Activated naive CD8-positive, alpha-beta T cell treated with anti-CD3 and anti-CD28 coated beads, Interleukin-2, amount 50 U/mL, for 24 hours (primary cell): ENCODE results near the gene SSBP2.

Source experiments
- ATAC-seq: fragments of 150-1000 bp; cut with Tn5 transposase; one replicate; pipeline ENCODE4 v1.10.0; 2021
- DNase-seq: peaks from one replicate; pipeline ENCODE4 v3.0.0; 2021
- H3K27ac Mint-ChIP-seq: one replicate; pipeline ENCODE4 v1.8.0; 2021; ENCODE audit warnings: mild to moderate bottlenecking, mixed read lengths
- H3K27me3 Mint-ChIP-seq: one replicate; pipeline ENCODE4 v1.8.0; 2021; ENCODE audit warnings: mixed read lengths
- H3K36me3 Mint-ChIP-seq: one replicate; pipeline ENCODE4 v1.8.0; 2021; ENCODE audit warnings: low read depth, mixed read lengths
- H3K4me1 Mint-ChIP-seq: one replicate; pipeline ENCODE4 v1.8.0; 2021; ENCODE audit warnings: mixed read lengths
- H3K4me3 Mint-ChIP-seq: one replicate; pipeline ENCODE4 v1.8.0; 2021; ENCODE audit warnings: mild to moderate bottlenecking, moderate library complexity, mixed read lengths
- H3K9me3 Mint-ChIP-seq: one replicate; pipeline ENCODE4 v1.8.0; 2021; ENCODE audit warnings: mixed read lengths

Gene SSBP2

DNA sequence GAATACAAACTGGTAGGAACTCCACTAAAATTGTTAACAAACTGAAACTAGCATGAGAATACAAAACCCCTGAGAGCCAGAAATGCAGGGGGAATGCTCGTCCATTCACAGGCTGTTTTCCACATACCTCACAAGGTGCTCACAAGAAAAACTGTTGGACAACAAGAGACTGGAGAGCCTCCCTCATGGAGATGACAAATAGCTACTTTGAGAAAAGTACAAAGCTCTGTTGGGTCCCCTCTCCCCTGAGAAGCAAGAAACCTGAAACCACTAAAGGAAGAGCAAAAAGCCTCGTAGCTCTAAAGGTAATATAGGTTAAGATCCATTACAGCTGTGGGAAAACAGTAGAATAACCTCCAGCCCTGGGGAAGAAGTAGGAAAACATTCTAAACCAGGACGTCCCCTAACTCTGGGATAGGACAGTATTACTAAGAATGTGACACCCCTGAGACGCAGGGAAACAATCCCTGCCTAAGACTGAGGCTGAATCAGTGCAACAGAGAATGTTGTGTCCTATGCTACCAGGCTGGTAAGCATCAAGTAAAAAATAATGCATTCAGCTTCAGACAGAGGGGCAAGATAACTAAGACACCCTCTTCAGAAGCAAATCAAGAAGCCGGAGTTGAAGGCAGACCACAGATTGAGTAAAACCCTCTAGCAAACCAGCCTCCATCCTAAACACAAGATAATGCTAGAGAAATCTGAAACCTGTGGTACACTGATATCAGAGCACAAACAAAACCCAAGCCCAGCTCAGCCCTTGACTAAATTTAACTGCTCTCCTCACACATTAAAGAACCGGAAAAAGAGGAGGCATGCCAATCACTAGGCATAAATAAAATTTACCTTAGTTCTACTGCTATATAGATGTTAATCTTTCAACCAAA is 160.2 kb downstream of the SSBP2 start:
- H3K36me3 Mint-ChIP-seq = peaks cover 24% of the 10 kb centered on the region
- ATAC-seq = no peak

DNA sequence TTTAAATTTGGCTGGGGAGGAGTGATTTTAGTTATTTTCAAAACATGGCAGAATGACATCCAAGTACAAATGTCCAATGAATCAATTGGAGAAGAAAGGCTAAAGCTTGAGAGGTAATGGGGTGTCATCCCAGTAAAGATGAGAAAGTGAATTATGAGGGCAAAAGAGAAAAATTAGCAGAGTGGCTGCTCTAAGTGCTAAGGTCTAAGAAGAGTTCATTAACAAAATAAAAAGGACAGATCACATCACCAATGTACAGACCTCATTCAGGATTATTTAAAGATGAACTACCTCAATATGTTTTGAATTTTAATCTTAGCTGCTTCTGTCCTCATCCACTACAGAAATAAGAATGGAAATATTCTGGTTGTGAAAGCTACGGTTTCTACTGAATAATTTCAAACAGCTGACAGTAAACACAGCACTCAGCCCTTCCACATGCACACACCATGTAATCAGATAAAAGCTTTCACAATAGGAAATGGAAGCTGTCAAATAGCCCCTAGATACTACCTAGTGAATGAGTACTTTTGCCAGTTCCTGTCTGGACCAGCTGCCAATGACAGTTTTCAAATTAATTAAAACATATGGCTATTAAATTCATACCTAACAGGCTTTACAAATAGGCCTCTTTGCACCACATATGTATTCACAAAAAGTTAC is 171.5 kb downstream of the SSBP2 start:
- H3K4me1 Mint-ChIP-seq = peaks cover 12% of the 10 kb centered on the region
- peaks cover 4% of the 10 kb centered on the region for H3K36me3 Mint-ChIP-seq
- no peaks in the 10 kb centered on the region for H3K27me3 Mint-ChIP-seq
- no peak for DNase-seq
- no peak overlapping the region for H3K4me3 Mint-ChIP-seq
- no peak for ATAC-seq
- H3K9me3 Mint-ChIP-seq = no peaks in the 10 kb centered on the region
- H3K27ac Mint-ChIP-seq = no peak overlapping the region

More for the DNA sequence above, 160.2 kb downstream of the SSBP2 start:
- Mint-ChIP-seq H3K9me3 (peaks cover 15% of the 10 kb centered on the region), H3K4me3 (no peak overlapping the region), H3K4me1 (peaks cover 13% of the 10 kb centered on the region), H3K27me3 (no peaks in the 10 kb centered on the region), H3K27ac (no peak overlapping the region)
- DNase-seq = no peak

DNA sequence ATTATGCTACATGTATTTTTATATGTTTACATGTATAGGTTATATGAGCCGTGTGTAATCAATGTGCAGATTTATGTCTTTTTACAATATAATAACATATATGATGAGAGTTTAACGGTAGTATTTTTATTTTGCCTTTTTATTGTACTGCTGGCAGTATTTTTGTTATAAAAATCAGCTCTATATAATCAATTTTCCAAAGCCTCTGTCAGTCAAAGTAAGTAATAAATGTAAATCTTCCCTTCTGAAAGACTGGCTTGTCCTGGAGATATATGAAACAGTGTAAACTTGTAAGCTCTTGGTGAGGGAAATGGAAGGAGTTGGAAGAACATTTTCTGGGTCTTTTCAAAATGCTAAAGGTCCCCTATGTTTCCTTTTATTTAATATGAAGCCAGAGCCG is 173.8 kb downstream of the SSBP2 start:
- DNase-seq = no peak
- Mint-ChIP-seq H3K4me1 (peaks cover 15% of the 10 kb centered on the region), H3K27me3 (no peaks in the 10 kb centered on the region), H3K4me3 (no peak overlapping the region), H3K36me3 (peaks cover 5% of the 10 kb centered on the region), H3K9me3 (no peaks in the 10 kb centered on the region), H3K27ac (no peak overlapping the region)
- ATAC-seq = no peak

DNA sequence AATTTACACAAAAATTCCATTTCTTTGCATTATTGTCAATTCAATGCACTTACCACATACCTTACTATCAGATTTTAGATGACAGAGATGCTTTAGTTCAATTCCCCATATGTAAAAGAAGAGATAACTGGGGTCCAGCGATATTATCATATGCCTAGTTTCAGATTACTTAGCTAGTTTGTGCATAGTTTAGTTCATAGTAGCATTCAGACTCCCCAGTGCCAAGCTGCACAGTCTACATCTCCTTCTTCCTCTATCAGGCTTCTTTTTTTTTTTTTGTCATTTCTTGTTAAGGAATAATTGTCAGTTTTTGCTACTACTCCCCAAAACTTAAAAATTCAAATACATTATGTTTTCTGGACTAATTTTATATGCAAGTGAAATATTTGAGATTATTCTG is 175.0 kb downstream of the SSBP2 start:
- peaks cover 5% of the 10 kb centered on the region for H3K36me3 Mint-ChIP-seq
- no peaks in the 10 kb centered on the region for H3K9me3 Mint-ChIP-seq
- ATAC-seq (no peak), DNase-seq (no peak)
- peaks cover 15% of the 10 kb centered on the region for H3K4me1 Mint-ChIP-seq
- H3K27ac Mint-ChIP-seq = no peak overlapping the region
- H3K27me3 Mint-ChIP-seq = no peaks in the 10 kb centered on the region
- H3K4me3 Mint-ChIP-seq = no peak overlapping the region

DNA sequence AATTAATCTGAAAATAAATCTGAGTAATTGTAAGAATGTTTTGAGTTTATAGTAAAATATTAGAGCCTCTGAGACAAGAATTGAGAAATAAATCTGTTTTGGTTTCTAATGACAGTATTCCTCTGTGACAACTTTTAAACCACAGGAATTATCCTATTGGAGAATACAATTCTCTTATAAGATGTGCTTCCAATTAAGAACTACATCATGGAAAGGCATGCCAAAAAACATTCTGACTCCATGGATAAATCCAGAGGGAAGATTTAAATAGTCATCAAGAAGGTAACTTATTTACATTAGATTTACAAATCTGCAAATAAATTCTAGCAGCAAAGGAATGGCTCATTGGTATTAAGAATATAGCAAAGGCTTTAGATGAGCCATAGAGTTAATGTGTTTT is 178.7 kb downstream of the SSBP2 start:
- H3K27ac Mint-ChIP-seq = no peak overlapping the region
- no peak overlapping the region for H3K4me3 Mint-ChIP-seq
- peaks cover 12% of the 10 kb centered on the region for H3K36me3 Mint-ChIP-seq
- H3K9me3 Mint-ChIP-seq = no peaks in the 10 kb centered on the region
- ATAC-seq (no peak), DNase-seq (no peak)
- peaks cover 3% of the 10 kb centered on the region for H3K4me1 Mint-ChIP-seq
- no peaks in the 10 kb centered on the region for H3K27me3 Mint-ChIP-seq

DNA sequence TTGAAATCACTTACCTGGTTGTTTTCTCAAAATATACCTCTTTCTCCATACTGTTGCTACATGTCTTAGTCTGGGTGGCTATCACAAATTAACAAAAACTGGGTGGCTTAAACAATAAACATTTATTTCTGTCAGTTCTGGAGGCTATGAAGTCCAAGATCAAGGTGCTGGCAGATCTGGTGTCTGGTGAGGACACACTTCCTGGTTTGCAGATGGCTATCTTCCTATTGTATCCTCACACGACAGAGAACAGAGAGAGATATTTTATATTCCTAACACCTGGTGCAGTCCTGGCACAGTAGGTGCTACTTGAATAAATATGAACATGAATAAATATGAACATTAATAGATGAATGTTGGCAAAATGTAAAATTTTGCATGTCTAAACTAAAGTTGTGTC is 192.7 kb downstream of the SSBP2 start:
- no peaks in the 10 kb centered on the region for H3K36me3 Mint-ChIP-seq
- H3K4me3 Mint-ChIP-seq = no peak overlapping the region
- H3K9me3 Mint-ChIP-seq = no peaks in the 10 kb centered on the region
- H3K27ac Mint-ChIP-seq = no peak overlapping the region
- no peaks in the 10 kb centered on the region for H3K27me3 Mint-ChIP-seq
- DNase-seq (no peak), ATAC-seq (no peak)
- peaks cover 22% of the 10 kb centered on the region for H3K4me1 Mint-ChIP-seq

DNA sequence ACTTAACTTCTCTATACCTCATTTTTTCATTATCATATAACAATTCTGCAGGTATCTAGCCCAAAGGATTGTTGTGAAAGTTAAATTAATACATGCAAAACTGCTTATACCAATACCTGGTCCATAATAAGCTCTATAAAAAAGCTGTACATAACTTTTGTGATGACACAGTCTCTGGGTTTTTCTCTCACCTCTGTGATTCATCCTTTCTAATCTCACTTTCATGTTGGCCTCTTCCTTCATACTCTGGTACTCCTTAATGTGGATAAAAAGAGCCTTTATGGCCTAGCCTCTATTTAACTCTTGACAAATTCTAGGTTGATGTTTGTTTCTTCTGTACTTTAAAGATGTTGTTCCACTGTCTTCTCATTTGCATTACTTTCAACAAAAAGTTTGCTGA is 194.1 kb downstream of the SSBP2 start:
- Mint-ChIP-seq H3K4me3 (no peak overlapping the region), H3K4me1 (peaks cover 22% of the 10 kb centered on the region), H3K36me3 (no peaks in the 10 kb centered on the region), H3K27me3 (no peaks in the 10 kb centered on the region), H3K9me3 (no peaks in the 10 kb centered on the region), H3K27ac (no peak overlapping the region)
- no peak for DNase-seq
- ATAC-seq = peak; percentile 99

DNA sequence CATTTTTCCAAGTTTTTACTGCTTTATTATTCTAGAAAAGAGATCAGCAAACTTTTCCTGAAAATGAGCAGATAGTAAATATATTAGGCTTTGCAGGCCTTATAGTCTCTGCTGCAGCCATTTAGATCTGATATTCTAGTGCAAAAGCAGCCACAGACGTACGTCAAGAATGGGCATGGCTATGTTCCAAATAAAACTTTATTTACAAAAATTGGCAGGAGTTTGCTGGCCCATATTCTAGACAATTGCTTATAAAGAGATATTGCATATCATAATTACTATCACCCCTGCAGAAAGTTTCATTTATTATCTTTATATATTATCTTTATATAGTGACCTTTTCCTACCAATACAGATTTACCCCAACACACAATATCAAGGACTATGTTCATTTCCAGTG is 195.0 kb downstream of the SSBP2 start:
- no peaks in the 10 kb centered on the region for H3K27me3 Mint-ChIP-seq
- ATAC-seq = no peak
- no peaks in the 10 kb centered on the region for H3K9me3 Mint-ChIP-seq
- H3K4me1 Mint-ChIP-seq = peaks cover 22% of the 10 kb centered on the region
- no peak overlapping the region for H3K27ac Mint-ChIP-seq
- no peak overlapping the region for H3K4me3 Mint-ChIP-seq
- H3K36me3 Mint-ChIP-seq = no peaks in the 10 kb centered on the region
- no peak for DNase-seq

DNA sequence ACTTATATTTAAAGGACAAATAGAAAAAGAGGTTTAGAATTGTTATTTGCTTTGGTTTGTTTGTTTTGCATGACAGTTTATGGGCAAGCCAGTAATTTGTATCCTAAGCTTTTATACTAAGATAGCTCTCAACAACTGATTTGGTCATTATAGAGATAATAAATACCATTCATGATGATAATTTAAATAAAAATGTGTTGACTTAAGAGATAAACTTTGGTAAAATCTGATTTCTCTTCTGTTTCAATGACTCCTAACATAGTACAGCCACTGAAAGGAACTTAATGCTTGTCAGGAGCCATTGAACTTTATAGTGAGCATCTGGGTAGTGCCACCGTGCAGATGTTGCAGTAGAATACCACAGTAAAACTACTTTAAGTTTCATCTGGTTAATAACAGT is 196.2 kb downstream of the SSBP2 start:
- Mint-ChIP-seq H3K27me3 (no peaks in the 10 kb centered on the region), H3K9me3 (no peaks in the 10 kb centered on the region), H3K4me3 (no peak overlapping the region), H3K36me3 (no peaks in the 10 kb centered on the region), H3K27ac (no peak overlapping the region), H3K4me1 (peaks cover 22% of the 10 kb centered on the region)
- DNase-seq (no peak), ATAC-seq (no peak)

DNA sequence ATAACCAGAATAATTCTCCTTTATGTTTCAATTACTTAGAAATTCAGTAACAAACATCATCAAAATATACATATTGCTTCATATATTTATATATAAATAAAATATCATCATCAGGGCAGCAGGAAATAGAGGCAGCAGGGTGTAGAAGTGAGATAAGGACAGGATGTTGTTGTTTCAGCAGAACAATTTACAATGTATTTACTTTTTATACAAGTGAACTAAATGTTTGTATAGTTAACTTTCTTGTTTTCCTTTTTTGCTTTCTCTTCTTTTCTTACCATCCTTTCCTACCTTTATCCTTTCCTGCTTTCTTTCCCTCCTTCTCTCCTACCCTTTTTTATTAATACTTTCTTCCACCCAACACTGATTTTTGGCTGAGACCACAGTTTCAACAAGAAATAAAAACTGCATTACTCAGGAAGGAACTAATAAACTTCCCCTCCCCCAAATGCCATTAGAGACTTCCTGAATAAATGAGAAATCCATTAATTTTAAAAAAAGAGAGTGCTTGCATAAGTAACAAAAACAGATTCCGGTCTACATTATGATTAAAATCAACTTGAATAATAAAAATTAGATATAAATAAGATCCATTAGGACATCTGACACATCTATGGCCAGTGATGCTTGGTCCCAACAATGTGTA is 197.2 kb downstream of the SSBP2 start:
- Mint-ChIP-seq H3K27me3 (no peaks in the 10 kb centered on the region), H3K36me3 (peaks cover 3% of the 10 kb centered on the region), H3K4me3 (no peak overlapping the region), H3K9me3 (no peaks in the 10 kb centered on the region), H3K27ac (no peak overlapping the region), H3K4me1 (peaks cover 22% of the 10 kb centered on the region)
- DNase-seq (no peak), ATAC-seq (no peak)

DNA sequence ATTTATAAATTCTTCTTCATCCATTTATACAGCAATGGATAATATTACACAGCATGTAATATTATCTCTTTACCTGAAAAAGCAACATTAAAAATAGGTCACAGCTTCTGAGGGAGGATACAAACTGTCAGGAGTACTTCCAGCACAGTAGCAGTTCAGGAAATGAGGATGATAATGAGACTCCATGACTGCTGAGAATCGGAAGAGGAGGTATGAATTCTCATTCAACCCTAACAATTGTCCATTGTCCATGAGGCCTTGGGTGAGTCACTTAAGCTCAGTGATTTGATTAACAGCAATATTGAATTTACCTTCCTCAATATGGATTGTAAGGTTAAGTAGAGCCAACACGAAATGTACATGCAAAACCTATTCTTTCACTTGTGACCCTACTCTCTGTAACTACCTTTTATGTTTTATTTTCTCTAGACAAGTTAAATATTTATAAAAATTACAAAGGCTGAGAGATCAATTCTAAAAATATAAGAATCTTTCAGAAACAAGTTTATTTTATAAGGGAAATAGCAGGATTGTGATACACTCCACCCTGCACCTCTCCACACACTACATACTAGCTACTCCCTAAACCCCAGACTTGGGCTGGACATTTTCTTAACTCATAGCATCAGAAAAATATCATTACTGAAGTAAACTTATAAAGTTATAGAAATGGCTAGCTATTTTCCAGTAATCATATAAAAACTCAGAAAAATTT is 197.9 kb downstream of the SSBP2 start:
- no peak for DNase-seq
- Mint-ChIP-seq H3K27me3 (no peaks in the 10 kb centered on the region), H3K4me3 (no peak overlapping the region), H3K36me3 (peaks cover 3% of the 10 kb centered on the region), H3K27ac (no peak overlapping the region), H3K9me3 (no peaks in the 10 kb centered on the region), H3K4me1 (peaks cover 18% of the 10 kb centered on the region)
- no peak for ATAC-seq

DNA sequence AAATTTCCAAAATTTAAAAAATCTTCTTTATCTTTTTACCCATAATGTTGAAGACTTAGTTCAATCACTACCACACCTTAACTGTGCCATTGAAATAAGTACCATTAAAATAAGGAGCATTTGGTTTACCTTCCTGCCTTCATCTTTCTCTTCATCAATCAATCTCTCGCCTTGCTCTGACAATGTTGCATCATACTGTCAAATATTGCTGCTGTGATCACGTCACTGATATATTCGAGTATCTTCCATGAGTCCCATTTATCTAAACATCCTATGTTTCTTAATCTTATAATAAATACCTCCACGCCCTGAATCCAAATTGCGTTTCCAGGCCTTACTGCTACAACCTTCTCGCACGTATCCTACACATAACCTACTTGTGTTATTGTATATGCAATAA is 201.8 kb downstream of the SSBP2 start:
- ATAC-seq (no peak), DNase-seq (no peak)
- H3K9me3 Mint-ChIP-seq = no peaks in the 10 kb centered on the region
- H3K36me3 Mint-ChIP-seq = peaks cover 3% of the 10 kb centered on the region
- no peak overlapping the region for H3K4me3 Mint-ChIP-seq
- no peak overlapping the region for H3K27ac Mint-ChIP-seq
- no peaks in the 10 kb centered on the region for H3K27me3 Mint-ChIP-seq
- H3K4me1 Mint-ChIP-seq = peaks cover 2% of the 10 kb centered on the region

DNA sequence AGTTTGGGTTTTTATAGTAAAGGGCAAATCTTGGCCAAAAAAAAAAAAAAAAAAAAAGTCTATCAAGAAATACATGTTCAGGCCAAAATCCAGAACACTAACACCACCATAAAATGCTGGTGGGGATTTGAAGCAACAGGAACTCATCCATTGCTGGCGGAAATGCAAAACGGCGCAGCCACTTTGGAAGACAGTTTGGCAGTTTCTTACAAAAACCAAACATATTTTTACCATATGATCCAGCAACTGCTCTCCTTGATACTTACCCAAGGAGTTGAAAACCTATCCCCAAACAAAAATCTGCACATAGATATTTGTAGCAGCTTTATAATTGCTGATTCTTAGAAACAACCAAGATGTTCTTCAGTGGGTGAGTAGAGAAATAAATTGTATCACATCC is 203.9 kb downstream of the SSBP2 start:
- no peak for ATAC-seq
- H3K4me1 Mint-ChIP-seq = no peaks in the 10 kb centered on the region
- DNase-seq = no peak
- H3K27me3 Mint-ChIP-seq = no peaks in the 10 kb centered on the region
- peaks cover 6% of the 10 kb centered on the region for H3K36me3 Mint-ChIP-seq
- H3K4me3 Mint-ChIP-seq = no peak overlapping the region
- H3K27ac Mint-ChIP-seq = no peak overlapping the region
- no peaks in the 10 kb centered on the region for H3K9me3 Mint-ChIP-seq

DNA sequence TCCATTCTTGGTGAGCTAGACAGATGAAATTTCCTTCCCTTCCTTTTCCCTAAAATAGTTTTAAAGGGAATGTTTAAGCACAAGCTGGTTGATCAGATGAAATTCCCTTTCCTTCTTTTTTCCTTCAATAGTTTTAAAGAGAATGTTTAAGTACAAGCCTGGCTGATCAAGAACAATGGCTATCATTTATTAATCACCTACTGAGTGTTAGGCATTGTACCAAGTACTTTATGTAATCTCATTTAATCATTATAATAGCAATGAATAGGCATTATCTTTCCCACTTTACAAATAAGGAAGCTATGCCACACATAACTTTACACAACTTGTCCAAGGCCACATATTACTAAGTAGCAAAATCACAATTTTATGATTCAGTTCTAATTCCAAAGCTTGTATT is 205.0 kb downstream of the SSBP2 start:
- no peaks in the 10 kb centered on the region for H3K4me1 Mint-ChIP-seq
- ATAC-seq (no peak), DNase-seq (no peak)
- no peak overlapping the region for H3K4me3 Mint-ChIP-seq
- H3K27me3 Mint-ChIP-seq = no peaks in the 10 kb centered on the region
- H3K27ac Mint-ChIP-seq = no peak overlapping the region
- no peaks in the 10 kb centered on the region for H3K9me3 Mint-ChIP-seq
- peaks cover 6% of the 10 kb centered on the region for H3K36me3 Mint-ChIP-seq
